ENCODE measurements around the gene DCT.

- no peak for TF ChIP-seq CTCF (IDR thresholded peaks at IDR 0.05; ENCODE audit: borderline replicate concordance, extremely low read depth, low read length, poor library complexity, severe bottlenecking)
- no peak for TF ChIP-seq EZH2 (IDR thresholded peaks at IDR 0.05; ENCODE audit: borderline replicate concordance, low read depth, low read length, severe bottlenecking)
Measured at GRCh38 chr13:94483970-94484369, 4.5 kb upstream of the DCT start.
